GM12891 (cell line): ENCODE results near the gene ILDR2.

ENCODE experiments used
- DNase-seq: peaks from one replicate; pipeline ENCODE4 v3.0.0; 2011; ENCODE audit warnings: low spot score; ENCODE audit not compliant: insufficient read length
- FAIRE-seq: peaks from 2 replicates; lab custom pipeline; 2011; peaks lifted over from hg19 to GRCh38; lab: Jason Lieb, UNC
- PAX5 ChIP-seq: IDR thresholded peaks from 2 replicates; pipeline ENCODE4 v1.6.1; 2011; ENCODE audit warnings: low read length, moderate library complexity, mild to moderate bottlenecking; ENCODE audit not compliant: insufficient read depth, severe bottlenecking
- POLR2A ChIP-seq: IDR thresholded peaks from 2 replicates; pipeline ENCODE4 v1.6.1; 2011; ENCODE audit warnings: low read depth, low read length, control low read depth
- POLR2AphosphoS5 ChIP-seq: IDR thresholded peaks from 2 replicates; pipeline ENCODE4 v1.6.1; 2011; ENCODE audit warnings: low read depth, low read length, control low read depth
- POU2F2 ChIP-seq: IDR thresholded peaks from 2 replicates; pipeline ENCODE4 v1.6.1; 2011; ENCODE audit warnings: low read depth, mild to moderate bottlenecking, control low read depth, low read length, moderate library complexity
- SPI1 ChIP-seq: IDR thresholded peaks from 2 replicates; pipeline ENCODE4 v1.6.1; 2011; ENCODE audit warnings: low read depth, low read length, control low read depth
- TAF1 ChIP-seq: IDR thresholded peaks from 2 replicates; pipeline ENCODE4 v1.6.1; 2011; ENCODE audit warnings: low read depth, low read length, control low read depth

Gene ILDR2

GRCh38 chr1:166999500-167000055, 24.2 kb upstream of the ILDR2 start:
- no peak for FAIRE-seq
- TF ChIP-seq POLR2AphosphoS5 (no peak), POU2F2 (no peak), POLR2A (no peak), TAF1 (no peak), PAX5 (no peak), SPI1 (no peak)
- DNase-seq, result no peak

GRCh38 chr1:166999075-166999474, 23.7 kb upstream of the ILDR2 start:
- FAIRE-seq, result no peak
- DNase-seq, result no peak
- TF ChIP-seq SPI1 (no peak), POLR2AphosphoS5 (no peak), POLR2A (no peak), POU2F2 (no peak), PAX5 (no peak)

GRCh38 chr1:166988974-166989515, 13.7 kb upstream of the ILDR2 start, which contains the start of gene MAEL:
TSS of gene MAEL (plus strand) at chr1:166989280. CDS start at chr1:166989353, 73 bp downstream.
- TF ChIP-seq SPI1 (no peak), TAF1 (no peak), PAX5 (no peak), POU2F2 (no peak), POLR2A (no peak), POLR2AphosphoS5 (no peak)
- no peak for FAIRE-seq
- no peak for DNase-seq

- no peak for DNase-seq
- TF ChIP-seq PAX5 (no peak), TAF1 (no peak), POLR2AphosphoS5 (no peak), POU2F2 (no peak), SPI1 (no peak)
- no peak for FAIRE-seq
Measured at GRCh38 chr1:166981589-166981988, 6.2 kb upstream of the ILDR2 start.

GRCh38 chr1:166980818-166981217, 5.5 kb upstream of the ILDR2 start:
- no peak for TF ChIP-seq POLR2AphosphoS5
- no peak for TF ChIP-seq POLR2A
- no peak for TF ChIP-seq SPI1
- TF ChIP-seq PAX5, result no peak
- TF ChIP-seq POU2F2, result no peak
- no peak for TF ChIP-seq TAF1
- DNase-seq (no peak), FAIRE-seq (no peak)

- FAIRE-seq (no peak), DNase-seq (no peak)
- TF ChIP-seq PAX5 (no peak), POLR2AphosphoS5 (no peak), POU2F2 (no peak)
Measured at GRCh38 chr1:166980383-166980782, 5.0 kb upstream of the ILDR2 start.

- FAIRE-seq, result no peak
- no peak for DNase-seq
- TF ChIP-seq SPI1 (peak; percentile 88), PAX5 (no peak)
Measured at GRCh38 chr1:166978821-166979220, 3.5 kb upstream of the ILDR2 start.

- DNase-seq (no peak), FAIRE-seq (no peak)
- TF ChIP-seq POU2F2 (no peak), POLR2A (no peak), PAX5 (no peak)
Measured at GRCh38 chr1:166977951-166978350, 2.6 kb upstream of the ILDR2 start.

GRCh38 chr1:166974647-166975345, 544 bp downstream of the ILDR2 start:
- FAIRE-seq (peak; percentile 48), DNase-seq (no peak)
- TF ChIP-seq PAX5 (no peak), POU2F2 (no peak), TAF1 (no peak), POLR2AphosphoS5 (no peak), SPI1 (no peak), POLR2A (no peak)

- no peak for FAIRE-seq
- TF ChIP-seq SPI1 (no peak), POU2F2 (no peak), POLR2A (no peak), POLR2AphosphoS5 (no peak), PAX5 (no peak)
- DNase-seq, result no peak
Measured at GRCh38 chr1:166972826-166973225, 2.5 kb downstream of the ILDR2 start.
